IMR-90 (cell line): ENCODE measurements around the gene COQ6. TPM values are rescaled to one million over a fixed set of nuclear protein-coding genes. Genes with fewer than 3 reads are reported as not detected.
"Not testable (repeated sequence)": the region's sequence is repeated elsewhere in the genome, so short reads cannot be mapped to it uniquely, and the experiment has no call there.

Experiments used
- ATAC-seq: fragments of 200-7000 bp; cut with Tn5 transposase; 2 replicates; pipeline ENCODE4 v1.9.1; 2020; ENCODE audit warnings: low read depth, mild to moderate bottlenecking, moderate library complexity
- BruUV-seq: library from RNA; stranded (reverse); fragments of 400-500 nt; replicated peaks from 2 replicates; lab custom pipeline; 2021; lab: Mats Ljungman, UMichigan
- CTCF ChIA-PET: fragments of 300-600 bp; formaldehyde crosslinking; extraction: SDS; loops from one replicate; lab custom pipeline; 2021; ENCODE audit warnings: antibody characterized with exemption; lab: Yijun Ruan, JAX
- POLR2A ChIA-PET: fragments of 300-600 bp; sonication (Branson Sonifier 250); formaldehyde crosslinking; loops from one replicate; lab custom pipeline; 2022; ENCODE audit warnings: antibody characterized with exemption; ENCODE audit not compliant: unreplicated experiment; lab: Charles Lee
- DNase-seq: peaks from one replicate; pipeline ENCODE4 v3.0.0; 2013
- H2AFZ ChIP-seq: replicated peaks from 2 replicates; pipeline ENCODE3; 2013; ENCODE audit warnings: low read length, mild to moderate bottlenecking; ENCODE audit not compliant: poor library complexity
- H2AK5ac ChIP-seq: 2 replicates; pipeline ENCODE4 v1.6.1; 2013; ENCODE audit warnings: low read depth, low read length, inconsistent platforms
- H2AK9ac ChIP-seq: replicated peaks from 2 replicates; pipeline ENCODE3; 2013; ENCODE audit warnings: mild to moderate bottlenecking, low read depth, low read length, moderate library complexity; ENCODE audit not compliant: poor library complexity
- H2BK120ac ChIP-seq: 2 replicates; pipeline ENCODE4 v1.6.1; 2013; ENCODE audit warnings: low read depth, low read length, inconsistent platforms
- H2BK15ac ChIP-seq: 3 replicates; pipeline ENCODE4 v1.6.1; 2013; ENCODE audit warnings: low read depth, low read length, inconsistent platforms
- H2BK20ac ChIP-seq: 2 replicates; pipeline ENCODE4 v1.6.1; 2013; ENCODE audit warnings: low read depth, mild to moderate bottlenecking, inconsistent platforms, low read length, moderate library complexity
- H2BK5ac ChIP-seq: 2 replicates; pipeline ENCODE4 v1.6.1; 2013; ENCODE audit warnings: mild to moderate bottlenecking, low read depth, low read length, inconsistent platforms; ENCODE audit not compliant: poor library complexity, severe bottlenecking
- H3K14ac ChIP-seq: replicated peaks from 2 replicates; pipeline ENCODE4 v1.6.1; 2013; ENCODE audit warnings: low read depth, low read length, inconsistent platforms
- H3K18ac ChIP-seq: 2 replicates; pipeline ENCODE4 v1.6.1; 2013; ENCODE audit warnings: low read depth, low read length, control low read depth
- H3K23ac ChIP-seq: 2 replicates; pipeline ENCODE4 v1.6.1; 2013; ENCODE audit warnings: low read depth, low read length, inconsistent platforms
- H3K27ac ChIP-seq: 2 replicates; pipeline ENCODE4 v1.5.1; 2013; ENCODE audit warnings: mild to moderate bottlenecking, control low read depth, low read length; ENCODE audit not compliant: insufficient read depth
- H3K27me3 ChIP-seq: 2 replicates; pipeline ENCODE4 v1.6.1; 2013; ENCODE audit warnings: low read length; ENCODE audit not compliant: control insufficient read depth, insufficient read depth
- H3K36me3 ChIP-seq: 2 replicates; pipeline ENCODE4 v1.6.1; 2013; ENCODE audit warnings: low read length, mixed read lengths; ENCODE audit not compliant: control insufficient read depth, insufficient read depth
- H3K4ac ChIP-seq: 2 replicates; pipeline ENCODE4 v1.6.1; 2013; ENCODE audit warnings: low read depth, low read length, inconsistent platforms
- H3K4me1 ChIP-seq: 2 replicates; pipeline ENCODE4 v1.6.1; 2013; ENCODE audit warnings: low read length, mixed read lengths; ENCODE audit not compliant: control insufficient read depth, insufficient read depth
- H3K4me2 ChIP-seq: 2 replicates; pipeline ENCODE4 v1.6.1; 2013; ENCODE audit warnings: low read depth, mild to moderate bottlenecking, control low read depth, low read length, moderate library complexity
- H3K4me3 ChIP-seq: 2 replicates; pipeline ENCODE4 v1.5.1; 2013; ENCODE audit warnings: low read depth, mild to moderate bottlenecking, control low read depth, low read length, moderate library complexity; ENCODE audit not compliant: insufficient read depth
- H3K56ac ChIP-seq: 2 replicates; pipeline ENCODE4 v1.6.1; 2013; ENCODE audit warnings: low read length, inconsistent platforms; ENCODE audit not compliant: insufficient read depth; ENCODE audit errors: extremely low read depth
- H3K79me1 ChIP-seq, 2 experiments: 2 replicates each; pipeline ENCODE4 v1.6.1; 2013; ENCODE audit warnings: low read length in 2 of 2, inconsistent platforms in 1 of 2, low read depth in 1 of 2
- H3K9ac ChIP-seq: 2 replicates; pipeline ENCODE4 v1.6.1; 2013; ENCODE audit warnings: low read depth, low read length, control low read depth
- H3K9me1 ChIP-seq: 2 replicates; pipeline ENCODE4 v1.6.1; 2013; ENCODE audit warnings: low read length, inconsistent platforms; ENCODE audit not compliant: insufficient read depth
- H3K9me3 ChIP-seq: 2 replicates; pipeline ENCODE4 v1.6.1; 2013; ENCODE audit warnings: low read length; ENCODE audit not compliant: control insufficient read depth, insufficient read depth
- H4K20me1 ChIP-seq: 2 replicates; pipeline ENCODE4 v1.6.1; 2013; ENCODE audit warnings: low read length, inconsistent platforms; ENCODE audit not compliant: insufficient read depth
- H4K5ac ChIP-seq: 2 replicates; pipeline ENCODE4 v1.6.1; 2013; ENCODE audit warnings: mild to moderate bottlenecking, low read depth, low read length, control low read depth
- H4K8ac ChIP-seq, 2 experiments: 2 replicates each; pipeline ENCODE4 v1.6.1; 2013; ENCODE audit warnings: low read depth in 2 of 2, low read length in 2 of 2, control low read depth in 1 of 2, inconsistent platforms in 1 of 2
- H4K91ac ChIP-seq: 2 replicates; pipeline ENCODE4 v1.6.1; 2013; ENCODE audit warnings: low read depth, low read length, inconsistent platforms; ENCODE audit not compliant: insufficient read depth
- BHLHE40 ChIP-seq: fragments of 150-350 bp; IDR thresholded peaks from 2 replicates; pipeline ENCODE4 v1.6.1; 2016; ENCODE audit warnings: mild to moderate bottlenecking, low read depth, low read length
- FOS ChIP-seq: fragments of 150-350 bp; IDR thresholded peaks from 2 replicates; pipeline ENCODE4 v1.6.1; 2016; ENCODE audit warnings: low read depth, low read length
- MAZ ChIP-seq: IDR thresholded peaks from 2 replicates; pipeline ENCODE4 v1.6.1; 2012; ENCODE audit warnings: low read depth, mild to moderate bottlenecking, low read length, improper control_type of control experiment, moderate library complexity, borderline replicate concordance
- MXI1 ChIP-seq: IDR thresholded peaks from 2 replicates; pipeline ENCODE4 v1.6.1; 2012; ENCODE audit warnings: low read depth, mild to moderate bottlenecking, low read length, moderate library complexity, borderline replicate concordance
- POLR2A ChIP-seq: IDR thresholded peaks from 2 replicates; pipeline ENCODE4 v1.6.1; 2012; ENCODE audit warnings: mild to moderate bottlenecking, low read depth, low read length
- RCOR1 ChIP-seq: IDR thresholded peaks from 2 replicates; pipeline ENCODE4 v1.6.1; 2012; ENCODE audit warnings: mild to moderate bottlenecking, low read length, improper control_type of control experiment; ENCODE audit not compliant: insufficient replicate concordance
- WGBS, 2 experiments: methylation state at CpG; one replicate each; pipeline versions ENCODE4 v1.1.5 to v1.1.7; 2013; ENCODE audit warnings: missing lambda C conversion rate in 2 of 2; ENCODE audit not compliant: insufficient read length in 1 of 2; ENCODE audit errors: extremely low coverage in 2 of 2; 5-methylcytosine and 5-hydroxymethylcytosine counted together
- dilution Hi-C: fragments of 300-500 bp; cut with HindIII; formaldehyde crosslinking; loops from one replicate; pipeline ENCODE4 v1.14.3; 2018; ENCODE audit warnings: low sequenced_read_pairs; ENCODE audit not compliant: unreplicated experiment
- in situ Hi-C: fragments of 300-500 bp; cut with MboI; formaldehyde crosslinking; loops from 3 replicates; pipeline ENCODE4 v1.14.3; 2019; ENCODE audit warnings: low sequenced_read_pairs, inconsistent platforms, mixed read lengths
- intact Hi-C: fragments of 100-400 bp; cut with micrococcal nuclease; formaldehyde crosslinking; loops from 2 replicates; pipeline ENCODE4 v1.10.0; 2022
- polyA plus RNA-seq, 3 experiments: library from polyadenylated mRNA; depleted of rRNA; stranded (reverse); fragments of >200 nt; gene quantifications; 2 replicates each; pipeline ENCODE4 v1.2.3, GENCODE V29; 2012; ENCODE audit warnings: low replicate concordance in 1 of 3
- total RNA-seq: library from RNA; depleted of rRNA; stranded (reverse); fragments of >200 nt; gene quantifications from 2 replicates; pipeline ENCODE4 v1.2.3, GENCODE V29; 2012

COQ6 gene
- total and polyA plus RNA-seq, 2 of the 4 experiments (the other 2 are of a cell fraction): 21.0 to 28.6 TPM

- H2AK9ac ChIP-seq: no peak overlapping the region
- H2AFZ ChIP-seq: no peak overlapping the region
- no peaks in the 10 kb centered on the region for H3K4me1 ChIP-seq
- H2AK5ac ChIP-seq: no peak overlapping the region
- TF ChIP-seq MAZ: no peak
- no peak for TF ChIP-seq BHLHE40
- TF ChIP-seq MXI1: no peak
- no peak for TF ChIP-seq FOS
- no peak for TF ChIP-seq POLR2A
- no peak for TF ChIP-seq RCOR1
- no peak overlapping the region for H4K91ac ChIP-seq
- intact Hi-C loops: no loop called here
- H4K5ac ChIP-seq: no peak overlapping the region
- dilution Hi-C loops: no loop called here
- in situ Hi-C loops: no loop called here
- peaks cover 3% of the 10 kb centered on the region; the same call in 1 of the 2 replicates for H3K9me1 ChIP-seq
- no peak overlapping the region for H3K4me3 ChIP-seq
- H3K27me3 ChIP-seq: no peaks in the 10 kb centered on the region
- no CpG with 5 or more reads among the region's 3 CpGs for WGBS, 2 experiments
- H2BK20ac ChIP-seq: no peak overlapping the region
- no peak overlapping the region for H3K56ac ChIP-seq
- H3K9me3 ChIP-seq: no peaks in the 10 kb centered on the region
- H3K18ac ChIP-seq: no peak overlapping the region
- no peak overlapping the region for H3K4me2 ChIP-seq
- ChIA-PET CTCF (interaction anchor here (0.5 kb wide), 1 partner anchor 169 kb away, joined by 3 read pairs; no protein-coding TSS in a partner anchor), POLR2A (no interaction called here)
- peaks cover 7% of the 10 kb centered on the region for H3K36me3 ChIP-seq
- H3K27ac ChIP-seq: no peak overlapping the region
- no TSS peak for BruUV-seq
- no peaks in the 10 kb centered on the region for H3K79me1 ChIP-seq
- no peaks in the 10 kb centered on the region for H4K20me1 ChIP-seq
- H2BK120ac ChIP-seq: no peak overlapping the region
- H3K4ac ChIP-seq: no peak overlapping the region
- no peak overlapping the region for H4K8ac ChIP-seq
- H2BK15ac ChIP-seq: no peak overlapping the region
- DNase-seq (no peak), ATAC-seq (no peak)
- H3K14ac ChIP-seq: no peak overlapping the region
- no peak overlapping the region for H3K9ac ChIP-seq
- H2BK5ac ChIP-seq: no peak overlapping the region
- no peak overlapping the region for H3K23ac ChIP-seq
Measured at GRCh38 chr14:73988065-73988464, 38.0 kb downstream of the COQ6 start.

- CTCF ChIA-PET: interaction anchor here (0.5 kb wide), 1 partner anchor 169 kb away, joined by 3 read pairs; no protein-coding TSS in a partner anchor
- H3K36me3 ChIP-seq, H2AK9ac ChIP-seq, dilution Hi-C loops, H4K8ac ChIP-seq, BruUV-seq, H3K9ac ChIP-seq, H3K14ac ChIP-seq, H3K18ac ChIP-seq, H3K4me3 ChIP-seq, H3K9me3 ChIP-seq, H4K20me1 ChIP-seq, H3K23ac ChIP-seq, H3K9me1 ChIP-seq, ATAC-seq, H2AFZ ChIP-seq, H2BK15ac ChIP-seq, H3K27ac ChIP-seq, POLR2A ChIA-PET, H4K5ac ChIP-seq, H2AK5ac ChIP-seq, H3K27me3 ChIP-seq, H3K56ac ChIP-seq, H2BK120ac ChIP-seq, DNase-seq, H2BK5ac ChIP-seq, H3K4me1 ChIP-seq, H3K4me2 ChIP-seq, H3K4ac ChIP-seq, H3K79me1 ChIP-seq, H4K91ac ChIP-seq, intact Hi-C loops, in situ Hi-C loops, H2BK20ac ChIP-seq: not testable (repeated sequence)
- no CpG with 5 or more reads among the region's 7 CpGs for WGBS, 2 experiments
Measured at GRCh38 chr14:73988656-73989055, 38.6 kb downstream of the COQ6 start.
